Measurements from ENCODE around the gene SOAT2.

SOAT2 gene

DNA sequence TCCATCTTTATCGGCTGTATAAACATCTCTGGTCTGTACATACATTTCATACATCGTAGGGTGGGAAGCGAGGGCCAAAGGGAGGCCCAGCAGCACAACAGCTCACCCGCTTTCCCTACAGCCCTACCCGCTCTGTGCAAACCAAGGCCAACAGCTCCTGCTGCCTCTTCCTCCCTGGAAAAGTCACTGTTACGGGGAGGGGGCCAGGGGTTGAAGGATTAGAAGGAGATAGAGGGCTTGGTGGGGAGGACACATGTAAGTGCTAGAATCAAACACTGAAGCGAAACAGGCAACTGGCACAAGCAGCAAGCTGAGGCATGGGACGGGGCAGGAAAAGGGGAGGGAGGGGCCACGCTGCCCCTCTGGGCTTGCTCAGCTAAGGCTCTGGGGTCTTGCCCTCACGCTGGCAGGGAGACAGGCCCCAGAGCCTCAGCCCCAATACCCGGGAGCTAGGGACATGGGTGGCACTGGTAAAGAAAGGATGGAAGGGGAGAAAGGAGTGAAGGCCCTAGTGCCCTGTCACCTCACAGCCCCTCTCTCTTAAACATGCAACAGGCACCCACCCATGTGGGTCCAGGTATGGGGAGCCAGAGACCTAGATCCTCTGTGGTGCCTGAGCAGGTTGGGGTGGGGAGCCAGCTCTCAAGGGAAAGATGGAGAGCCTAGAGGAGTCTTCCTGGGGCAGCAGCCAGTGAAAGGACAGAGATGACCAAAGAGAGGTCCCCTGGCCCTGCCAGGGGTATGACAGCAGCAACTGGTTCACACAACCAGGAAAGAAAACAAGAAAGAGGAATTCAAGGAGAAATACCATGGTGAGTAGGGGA, 38.5 kb upstream of the SOAT2 start:
- DNase-seq (ENCODE audit: low spot score): no peak

DNA sequence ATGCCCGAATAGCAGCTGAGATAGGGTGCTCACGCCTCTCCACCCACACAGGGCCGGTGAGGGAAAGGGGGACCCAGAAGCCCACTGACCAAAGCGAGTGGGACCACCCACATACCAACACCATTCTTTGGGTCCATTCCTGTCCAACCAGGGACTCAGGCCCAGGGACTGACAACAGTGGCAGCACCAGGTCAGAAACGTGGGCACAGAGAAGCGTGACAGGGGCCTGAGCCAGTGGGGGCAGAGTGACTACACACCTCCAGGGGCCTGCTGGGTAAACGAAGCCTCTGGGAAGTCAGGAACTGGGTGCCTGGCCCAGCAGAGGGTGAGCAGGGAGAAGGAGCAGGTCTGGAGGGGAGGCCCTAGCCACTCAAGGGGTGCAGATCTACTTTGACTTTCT, 37.8 kb upstream of the SOAT2 start:
- DNase-seq (ENCODE audit: low spot score): no peak

DNA sequence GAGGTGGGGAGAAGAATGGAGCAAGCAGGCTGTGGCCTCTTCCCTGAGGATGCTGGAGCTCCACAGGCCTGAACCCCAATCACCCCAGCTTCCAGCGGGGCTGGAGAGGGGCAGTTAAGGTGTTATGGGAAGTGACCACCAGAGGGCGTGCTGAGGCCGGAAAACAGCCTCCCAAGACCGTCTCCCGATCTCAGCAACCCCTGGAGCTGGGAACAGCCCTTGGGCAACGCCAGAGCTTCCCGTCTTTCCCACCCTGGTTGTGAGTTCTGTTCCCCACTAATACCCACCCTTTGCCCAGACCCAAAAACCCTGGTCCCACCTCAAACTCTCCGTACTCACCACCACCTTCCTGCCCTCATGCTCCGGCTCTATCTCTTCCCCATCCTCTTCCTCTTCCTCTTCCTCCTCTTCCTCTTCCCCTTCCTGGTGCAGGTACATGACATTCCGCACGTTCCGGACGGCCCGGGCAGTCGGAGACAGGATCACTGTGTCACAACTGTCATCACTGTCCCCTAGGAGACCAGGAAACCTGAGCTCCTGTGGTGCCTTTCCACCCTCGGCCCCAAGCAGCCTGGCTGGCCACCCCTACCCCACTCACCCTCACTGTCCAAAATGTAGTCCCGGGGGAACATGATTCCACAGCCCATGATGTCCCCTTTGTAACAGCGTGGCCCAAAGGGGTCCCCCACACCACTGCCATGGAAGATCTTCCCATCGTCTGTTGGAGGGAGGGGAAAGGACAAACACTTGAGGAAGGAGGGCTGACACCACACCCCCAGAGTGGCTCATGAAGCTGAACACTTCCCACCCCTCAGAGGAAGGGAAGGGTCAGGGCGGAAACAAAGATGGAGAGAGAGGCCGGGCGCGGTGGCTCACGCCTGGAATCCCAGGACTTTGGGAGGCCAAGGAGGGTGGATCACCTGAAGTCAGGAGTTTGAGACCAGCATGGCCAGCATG, 37.0 kb upstream of the SOAT2 start:
- peak; percentile 66 for DNase-seq (ENCODE audit: low spot score)

DNA sequence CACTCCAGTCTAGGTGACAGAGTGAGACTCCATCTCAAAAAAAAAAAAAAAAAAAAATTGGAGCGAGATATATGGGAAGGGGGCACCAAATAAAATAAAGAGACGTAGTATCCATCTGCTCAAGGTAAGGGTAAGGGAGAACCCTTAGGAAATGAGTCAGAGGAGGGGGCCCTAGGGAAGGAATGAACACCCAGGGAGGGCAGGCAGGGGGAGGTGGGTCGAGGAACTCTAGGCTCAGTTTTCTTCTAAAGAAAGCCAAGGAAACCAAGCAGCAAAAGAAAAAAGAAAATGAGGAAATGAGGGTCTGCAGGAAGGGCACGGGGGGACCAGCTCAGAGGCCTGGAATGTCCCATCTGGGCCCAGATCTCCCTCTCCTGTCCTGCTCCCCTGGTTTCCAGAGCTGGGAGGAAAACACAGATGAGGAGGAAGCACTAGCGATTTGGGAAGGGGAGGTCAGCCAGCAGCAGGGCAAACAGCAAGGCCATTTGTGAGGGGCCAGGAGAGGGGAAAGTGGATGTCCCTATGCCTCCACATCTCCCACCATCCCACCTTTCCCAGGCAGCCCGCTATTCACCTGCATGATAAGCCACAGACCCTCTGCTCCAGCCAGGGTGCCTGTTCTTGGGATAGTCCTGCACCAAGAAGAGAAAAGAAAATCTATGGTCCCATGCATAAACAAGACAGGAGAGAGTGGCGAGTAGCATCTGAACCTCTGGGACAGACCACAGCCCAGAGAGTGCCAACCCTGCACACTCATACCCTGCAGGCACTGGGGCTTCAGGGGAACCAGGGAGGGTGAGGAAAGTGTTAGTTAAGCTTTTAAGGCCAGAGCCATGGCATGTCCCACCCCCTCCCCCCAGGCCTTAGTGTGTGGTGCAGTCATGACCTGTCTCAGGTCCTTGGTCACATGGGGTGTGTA, 36.0 kb upstream of the SOAT2 start:
- DNase-seq (ENCODE audit: low spot score): no peak

DNA sequence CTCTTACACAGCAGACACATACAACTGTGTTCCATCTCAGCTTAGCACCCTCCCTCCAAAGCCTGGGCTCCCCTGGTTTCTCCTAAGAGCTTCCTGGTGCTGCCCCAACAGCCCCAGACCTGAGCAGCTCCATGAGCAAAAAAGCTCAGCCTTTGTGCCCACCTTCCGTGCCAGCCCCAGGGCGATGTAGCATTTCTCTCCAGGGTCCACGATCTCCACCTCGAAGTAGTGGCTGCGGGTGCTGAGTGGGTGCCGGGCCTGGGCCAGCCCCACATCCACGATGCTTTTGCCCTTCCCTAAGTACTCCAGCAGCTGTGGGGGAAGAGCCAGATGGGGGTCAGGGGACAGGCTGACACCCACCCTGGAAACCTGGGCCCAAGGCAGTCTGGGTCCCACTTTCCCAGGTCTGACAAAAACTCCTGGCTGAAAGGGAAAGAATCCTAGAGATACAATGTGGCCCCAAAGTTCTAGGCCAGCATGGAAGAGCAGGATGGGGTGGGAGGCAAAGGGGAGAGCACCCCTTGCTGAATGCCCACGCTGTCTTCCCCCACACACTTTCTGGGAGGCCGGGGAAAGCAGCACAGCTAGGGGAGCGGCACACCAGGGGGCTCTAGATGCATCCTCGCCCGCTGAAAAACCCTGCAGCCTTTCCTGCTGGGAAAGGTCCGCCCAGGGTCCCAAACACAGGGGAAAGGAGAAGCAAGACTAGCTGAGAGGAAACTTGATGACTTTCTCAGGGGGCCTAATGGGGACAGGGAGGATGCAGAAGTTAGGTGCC, 35.1 kb upstream of the SOAT2 start:
- DNase-seq (ENCODE audit: low spot score): no peak

DNA sequence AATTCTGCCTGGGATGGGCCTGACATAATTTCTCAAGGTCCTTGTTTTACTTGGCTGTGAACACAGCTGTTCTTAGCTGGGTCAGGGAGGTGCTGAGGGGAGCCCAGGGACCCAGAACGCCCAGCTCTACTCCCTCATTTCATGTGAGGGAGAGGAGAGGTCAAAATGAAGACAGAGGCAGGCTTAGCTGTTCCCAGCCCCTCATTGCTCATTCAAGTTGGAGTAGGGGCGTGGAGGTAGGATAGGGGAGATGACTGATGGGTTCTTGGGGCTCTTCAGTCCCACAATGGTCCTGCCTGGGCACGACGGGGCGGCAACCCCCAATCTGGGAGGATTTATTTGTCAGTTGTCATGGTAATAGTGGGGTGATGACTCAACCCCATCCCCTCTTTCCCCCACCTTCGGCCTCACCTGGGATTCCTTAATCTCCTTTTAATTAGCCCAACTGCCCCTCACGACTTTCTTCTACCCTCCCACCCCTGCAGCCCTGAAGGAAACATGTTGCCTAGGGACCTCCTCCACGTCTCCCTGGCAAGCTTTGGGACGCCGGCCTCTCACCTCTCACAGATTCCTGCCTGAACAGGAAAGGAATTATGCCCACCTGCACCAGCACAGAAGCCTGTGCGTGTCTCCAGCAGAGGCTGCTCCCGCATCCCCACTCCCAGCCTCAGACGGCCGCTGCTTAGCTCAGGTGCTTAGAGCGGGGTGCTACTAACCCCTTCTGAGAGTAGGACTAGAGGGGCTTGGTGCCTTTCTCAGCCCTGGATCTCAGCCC, 34.3 kb upstream of the SOAT2 start:
- DNase-seq (ENCODE audit: low spot score): no peak

DNA sequence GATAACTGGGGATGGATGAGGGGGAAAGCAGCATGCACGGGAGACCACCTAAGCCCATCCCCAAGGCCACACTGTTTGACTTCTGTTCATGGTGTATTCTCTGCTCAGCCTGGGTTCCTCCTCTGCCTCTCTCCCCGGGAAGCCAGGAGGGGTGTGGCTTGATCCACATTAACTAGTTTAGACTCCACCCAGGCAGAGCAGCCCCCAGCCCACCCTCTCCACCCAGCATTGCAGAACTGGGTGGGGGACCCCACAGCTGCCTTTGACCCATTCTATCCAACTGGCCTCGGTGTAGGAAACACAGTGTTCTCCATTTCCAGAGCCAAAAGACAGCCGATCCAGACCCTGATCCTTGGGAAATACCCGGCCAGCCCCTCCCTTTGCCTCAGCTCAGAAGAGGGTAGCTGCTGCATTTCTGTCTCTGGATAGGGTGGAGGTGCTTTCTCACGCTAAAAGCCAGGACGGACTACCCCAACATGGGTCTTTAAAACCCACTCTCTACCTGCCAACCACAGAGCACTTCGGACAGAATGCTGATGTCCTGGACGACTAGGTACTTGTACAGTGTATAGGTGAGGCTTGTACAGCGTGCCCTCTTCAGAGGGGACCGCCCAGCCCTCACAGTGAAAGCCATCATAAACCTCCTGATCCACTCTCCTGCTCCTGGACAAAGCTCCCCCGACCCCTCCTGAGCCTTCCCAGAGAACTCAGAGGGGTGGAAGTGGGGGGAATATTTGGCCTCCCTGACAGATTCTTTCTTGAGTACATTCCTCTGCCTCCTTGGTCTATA, 33.5 kb upstream of the SOAT2 start:
- no peak for DNase-seq (ENCODE audit: low spot score)

DNA sequence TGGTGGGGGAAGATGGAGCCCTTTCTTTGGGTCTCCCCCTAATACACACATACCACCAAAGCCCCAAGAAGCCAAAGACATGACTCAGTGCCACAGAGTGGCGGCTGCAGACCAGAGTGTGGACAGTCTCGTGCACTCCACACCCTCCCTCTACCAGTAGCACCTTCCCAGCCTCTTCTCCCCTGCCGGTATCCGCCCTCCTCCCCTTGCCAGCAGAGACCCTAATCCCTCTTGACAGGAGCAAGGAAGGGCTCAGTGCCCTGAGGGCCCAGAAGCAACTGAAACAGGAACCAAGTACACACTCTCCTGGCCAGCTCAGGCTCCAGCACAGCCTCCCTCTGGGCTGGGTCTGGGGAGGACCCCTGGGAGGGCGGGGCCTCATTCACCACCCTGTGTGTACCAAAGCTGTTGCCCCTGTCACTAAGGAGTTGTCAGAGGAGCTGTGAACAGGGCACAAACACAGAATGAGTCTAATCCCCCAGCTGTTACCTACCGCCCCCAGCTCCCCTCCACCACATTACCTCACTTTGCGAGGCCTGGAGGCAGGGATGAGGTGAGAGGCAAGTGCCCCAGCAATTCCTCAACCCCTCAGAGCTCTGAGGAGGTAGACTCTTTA, 32.3 kb upstream of the SOAT2 start:
- DNase-seq (ENCODE audit: low spot score): no peak

DNA sequence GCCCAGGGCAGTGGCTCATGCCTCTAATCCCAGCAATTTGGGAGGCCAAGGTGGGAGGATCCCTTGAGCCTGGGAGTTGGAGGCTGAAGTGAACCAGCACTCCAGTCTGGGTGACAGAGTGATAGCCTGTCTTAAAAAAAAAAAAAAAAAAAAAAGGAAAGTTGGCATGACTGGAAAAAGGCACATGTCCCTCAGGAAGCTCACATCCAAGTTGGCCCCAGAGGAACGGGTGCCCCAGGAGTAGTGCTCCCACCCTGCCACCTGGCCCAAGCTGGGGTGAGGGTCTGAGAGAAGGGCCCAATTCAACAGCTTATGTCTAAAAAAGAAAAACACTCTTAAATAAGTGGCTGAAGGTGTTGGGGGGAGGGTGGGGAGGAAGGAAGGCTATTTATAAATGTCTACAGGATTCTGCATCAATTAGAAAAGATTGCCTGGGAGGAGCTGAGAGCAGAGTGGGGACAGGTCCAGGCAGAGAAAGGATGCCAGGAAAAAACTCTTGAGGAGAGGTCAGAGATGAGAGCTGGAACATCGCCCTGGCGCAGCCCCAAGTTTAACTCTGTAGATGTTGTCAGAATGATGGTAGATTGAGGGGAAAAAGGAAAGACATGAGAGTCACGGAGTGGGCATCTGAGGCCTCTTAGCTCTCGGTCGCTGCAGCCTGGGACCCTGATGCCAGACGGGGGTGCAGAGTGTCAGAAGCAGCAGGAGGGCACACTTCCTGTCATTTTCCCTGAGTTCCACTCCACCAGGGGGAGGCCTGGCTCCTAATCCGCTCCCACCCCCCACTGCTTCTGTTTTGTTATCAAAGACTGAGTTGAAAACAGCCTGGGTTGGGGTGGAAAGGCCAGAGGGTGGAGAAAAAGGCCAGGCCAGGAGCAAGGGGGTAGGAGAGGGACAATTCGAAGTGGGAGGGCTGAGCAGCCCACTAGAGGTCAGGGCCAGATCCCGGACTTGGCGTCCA, 31.4 kb upstream of the SOAT2 start:
- DNase-seq (ENCODE audit: low spot score): no peak

DNA sequence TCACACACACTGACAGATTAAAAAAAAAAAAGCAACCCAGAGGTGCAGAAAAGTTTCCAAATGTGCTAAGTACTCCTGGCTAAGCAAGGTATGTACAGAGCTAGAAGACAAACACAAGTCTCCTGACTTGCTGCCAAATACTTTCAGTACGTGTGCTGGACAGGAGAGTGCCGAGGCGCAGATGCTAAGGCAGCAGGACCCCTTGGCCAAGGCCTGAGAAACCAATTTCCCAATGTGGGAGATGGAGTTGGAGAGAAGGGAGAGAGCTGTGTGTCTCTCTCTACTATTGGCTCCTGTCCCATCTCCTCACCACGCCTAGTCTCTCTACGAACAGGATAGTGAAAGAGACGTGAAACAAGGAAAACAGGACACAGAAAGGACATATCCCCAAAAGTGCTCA, 29.4 kb upstream of the SOAT2 start:
- DNase-seq (ENCODE audit: low spot score): no peak

DNA sequence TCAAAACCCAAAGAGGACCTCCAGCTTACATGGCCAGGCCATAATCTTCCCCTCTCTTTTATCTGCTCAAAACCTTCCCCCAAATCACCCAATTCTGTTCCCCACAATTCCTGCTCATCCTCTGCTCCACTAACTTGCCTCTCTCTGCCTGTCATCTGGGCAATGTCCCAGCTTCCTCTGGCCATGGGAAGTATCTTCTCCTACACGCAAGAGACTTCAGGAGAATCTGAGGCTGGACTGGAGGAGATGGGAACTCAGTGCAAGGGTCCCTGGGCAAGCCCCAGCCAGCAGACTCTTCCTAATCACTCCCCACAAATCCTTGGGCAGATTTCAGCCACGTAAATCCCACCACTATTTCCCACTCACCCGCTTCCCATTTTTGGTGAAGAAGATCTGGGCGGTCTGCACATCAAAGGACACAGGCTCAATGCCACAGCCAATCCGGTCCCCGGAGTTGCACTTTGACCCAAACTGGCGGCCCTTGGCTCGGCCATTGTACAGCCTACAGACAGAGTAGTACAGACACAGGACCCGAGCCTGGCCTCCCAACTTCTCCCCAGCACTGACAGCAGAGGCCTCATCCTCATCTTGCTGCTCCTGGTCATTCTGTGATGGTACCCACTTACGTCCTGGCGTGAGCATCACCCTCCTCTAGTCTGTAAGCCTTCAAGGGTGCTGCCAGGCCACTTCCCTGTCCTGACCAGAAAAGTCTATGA, 28.8 kb upstream of the SOAT2 start:
- no peak for DNase-seq (ENCODE audit: low spot score)

DNA sequence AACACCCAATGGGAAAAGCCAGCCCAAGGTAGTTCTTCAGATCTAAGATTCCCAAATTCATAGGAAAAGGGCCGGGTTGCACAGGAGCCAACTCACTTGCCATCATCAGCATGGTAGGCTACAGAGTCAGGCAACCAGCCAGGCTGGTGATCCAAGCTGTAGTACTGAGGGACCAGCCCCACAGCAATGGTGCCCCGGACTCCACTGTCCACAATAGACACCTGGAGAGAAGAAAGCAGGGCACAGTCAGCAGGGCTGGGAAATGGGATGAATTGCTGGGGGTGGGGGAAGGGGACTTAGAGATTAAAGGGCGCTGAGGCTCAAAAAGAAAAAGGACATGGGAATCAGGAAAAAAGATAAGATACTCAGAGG, 28.3 kb upstream of the SOAT2 start:
- no peak for DNase-seq (ENCODE audit: low spot score)

DNA sequence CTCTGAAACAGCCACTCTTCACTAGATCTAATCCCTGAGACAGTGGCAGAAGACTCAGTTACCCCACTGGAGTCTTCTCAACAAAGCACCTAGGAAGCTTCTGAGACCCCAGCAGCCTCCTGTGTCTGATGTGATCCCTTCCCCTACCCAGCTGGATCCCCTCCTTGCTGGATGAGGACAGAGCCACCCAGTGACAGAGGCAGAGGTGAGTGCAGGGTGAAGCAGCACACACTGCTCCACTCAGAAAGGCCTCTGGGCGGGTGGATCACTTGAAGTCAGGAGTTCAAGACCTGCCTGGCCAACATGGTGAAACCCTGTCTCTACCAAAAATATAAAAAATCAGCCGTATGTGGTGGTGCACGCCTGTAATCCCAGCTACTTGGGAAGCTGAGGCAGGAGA, 26.8 kb upstream of the SOAT2 start:
- no peak for DNase-seq (ENCODE audit: low spot score)

DNA sequence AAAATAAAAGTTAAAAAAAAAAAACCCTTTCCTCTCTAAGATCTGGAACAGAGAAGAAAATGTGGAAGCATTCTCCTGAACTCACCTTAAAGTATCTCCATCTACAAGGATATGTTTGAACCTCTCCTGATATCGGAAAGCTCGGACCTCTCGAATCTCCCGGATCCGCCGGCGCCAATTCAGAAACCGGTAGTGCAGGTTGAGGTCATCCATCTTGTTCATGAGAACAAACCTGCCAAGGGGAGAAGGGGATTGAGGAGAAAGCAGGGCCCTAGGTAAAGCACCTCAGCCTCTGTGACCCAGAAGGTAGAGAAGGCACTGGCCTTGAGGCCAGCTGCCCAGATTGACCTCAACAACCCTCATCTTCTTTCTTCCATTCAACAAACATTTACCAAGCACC, 26.3 kb upstream of the SOAT2 start:
- DNase-seq (ENCODE audit: low spot score): no peak

DNA sequence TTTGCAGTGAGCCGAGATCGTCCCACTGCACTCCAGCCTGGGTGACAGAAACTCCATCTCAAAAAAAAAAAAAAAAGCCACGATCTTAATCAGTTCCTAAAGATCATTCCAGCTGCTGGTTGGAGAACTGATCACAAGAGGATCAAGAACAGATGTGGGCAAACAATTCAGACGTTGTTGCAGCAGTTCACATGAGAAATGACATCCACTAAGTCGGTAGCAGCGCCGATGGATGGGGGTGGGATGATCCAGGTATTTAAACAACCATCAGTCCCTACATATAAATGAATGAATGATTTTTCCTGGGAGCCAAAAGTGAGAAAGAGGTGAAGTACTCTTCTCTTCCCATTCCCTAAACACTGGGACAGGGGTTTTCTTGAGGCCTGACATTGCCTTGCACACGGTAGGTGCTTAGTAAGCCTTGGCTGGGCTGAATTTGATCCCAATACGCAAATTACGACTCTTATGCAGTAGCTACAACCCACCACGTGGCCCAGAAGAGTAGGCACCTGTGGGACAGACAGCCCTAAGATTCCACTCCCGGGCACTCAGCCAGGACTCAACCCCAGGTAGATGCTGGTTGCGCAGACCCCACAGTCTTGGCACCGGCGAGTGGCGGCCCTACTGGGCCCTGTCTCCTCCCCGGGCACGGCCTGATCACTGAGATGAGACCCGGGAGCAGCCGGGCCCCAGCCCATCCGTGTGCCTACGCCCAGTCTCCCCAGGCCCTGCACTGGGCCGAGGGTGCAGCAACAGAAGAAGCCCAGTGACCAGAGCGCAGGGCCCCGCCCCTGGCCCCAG, 24.7 kb upstream of the SOAT2 start:
- peak; percentile 51 for DNase-seq (ENCODE audit: low spot score)

Data from CD4-positive, alpha-beta T cell treated with Interleukin-15 for 4 hours (primary cell).